K562 (cell line): ENCODE measurements around the gene PPIF. TPM values are rescaled to one million over a fixed set of nuclear protein-coding genes. Genes with fewer than 3 reads are reported as not detected.

ENCODE experiments used
- ATAC-seq: fragments of 200-7000 bp; cut with Tn5 transposase; 3 replicates; pipeline ENCODE4 v1.9.1; 2020; ENCODE audit warnings: moderate library complexity
- BruUV-seq: library from RNA; stranded (reverse); fragments of 400-500 nt; replicated peaks from 2 replicates; lab custom pipeline; 2021; lab: Mats Ljungman, UMichigan
- CTCF ChIA-PET: fragments of 300-600 bp; formaldehyde crosslinking; extraction: SDS; loops from one replicate; lab custom pipeline; 2021; ENCODE audit warnings: low intra/inter-chr PET ratio; lab: Yijun Ruan, JAX
- POLR2A ChIA-PET: fragments of 300-600, 350-650 bp; sonication (Branson Sonifier 250); formaldehyde crosslinking; extraction: SDS; loops from one replicate; lab custom pipeline; 2021; ENCODE audit warnings: antibody characterized with exemption, inconsistent platforms; lab: Yijun Ruan, JAX
- DNase-seq, 4 experiments: peaks; one replicate each; pipeline versions ENCODE4 v3.0.0 to v3.0.0-alpha.2; 2011 to 2018; ENCODE audit warnings: low spot score in 3 of 4, mixed read lengths in 3 of 4; ENCODE audit errors: extremely low read depth in 1 of 4
- FAIRE-seq: peaks from 2 replicates; lab custom pipeline; 2011; peaks lifted over from hg19 to GRCh38; lab: Jason Lieb, UNC
- H2AFZ ChIP-seq: 2 replicates; pipeline ENCODE4 v1.6.0; 2011; ENCODE audit warnings: low read depth, low read length, control low read depth, inconsistent platforms
- H3K27ac ChIP-seq: fragments of 200-600 bp; 3 replicates; pipeline ENCODE4 v1.8.0; 2011; ENCODE audit warnings: low read depth, mild to moderate bottlenecking, control low read depth, inconsistent platforms, low read length, moderate library complexity, mixed read lengths; ENCODE audit errors: extremely low read depth
- H3K27me3 ChIP-seq, 2 experiments: fragments of 300-600 bp in 1 of 2; 2 replicates in 1 of 2; 3 replicates in 1 of 2; pipeline versions ENCODE4 v1.6.0 to v1.8.0; 2011; ENCODE audit warnings: inconsistent platforms in 2 of 2, low read length in 2 of 2, mild to moderate bottlenecking in 1 of 2, mixed read lengths in 1 of 2, moderate library complexity in 1 of 2; ENCODE audit not compliant: control insufficient read depth in 2 of 2, insufficient read depth in 2 of 2
- H3K36me3 ChIP-seq: fragments of 300-600 bp; 3 replicates; pipeline ENCODE4 v1.8.0; 2011; ENCODE audit warnings: mild to moderate bottlenecking, low read length, inconsistent platforms; ENCODE audit not compliant: control insufficient read depth, insufficient read depth
- H3K4me1 ChIP-seq, 2 experiments: fragments of 200-600 bp in 1 of 2; replicated peaks in 1 of 2; 2 replicates in 1 of 2; 3 replicates in 1 of 2; pipeline versions ENCODE4 v1.5.1 to v1.8.0; 2011; ENCODE audit warnings: inconsistent platforms in 2 of 2, low read length in 2 of 2, mild to moderate bottlenecking in 1 of 2, mixed read lengths in 1 of 2, moderate library complexity in 1 of 2; ENCODE audit not compliant: control insufficient read depth in 2 of 2, insufficient read depth in 2 of 2
- H3K4me2 ChIP-seq: 2 replicates; pipeline ENCODE4 v1.6.1; 2011; ENCODE audit warnings: low read length, control low read depth, inconsistent platforms, mixed read lengths; ENCODE audit not compliant: insufficient read depth
- H3K4me3 ChIP-seq: fragments of 200-600 bp; sonication (generic), shearing (Covaris generic); 2 replicates; pipeline ENCODE4 v1.5.1; 2016; ENCODE audit warnings: control low read depth, inconsistent platforms
- H3K79me2 ChIP-seq: fragments of 200-600 bp; 3 replicates; pipeline ENCODE4 v1.8.0; 2011; ENCODE audit warnings: low read length, inconsistent platforms; ENCODE audit not compliant: control insufficient read depth, insufficient read depth
- H3K9ac ChIP-seq, 2 experiments: 2 replicates each; pipeline versions ENCODE4 v1.6.0 to v1.6.1; 2011; ENCODE audit warnings: low read depth in 2 of 2, low read length in 2 of 2, control low read depth in 1 of 2, inconsistent platforms in 1 of 2, mild to moderate bottlenecking in 1 of 2, mixed read lengths in 1 of 2; ENCODE audit not compliant: insufficient read depth in 1 of 2
- H3K9me1 ChIP-seq: one replicate; pipeline ENCODE4 v1.6.0; 2011; ENCODE audit warnings: inconsistent platforms, mild to moderate bottlenecking, low read length, moderate library complexity; ENCODE audit not compliant: control insufficient read depth, insufficient read depth
- H3K9me3 ChIP-seq: replicated peaks from 2 replicates; pipeline ENCODE4 v1.5.1; 2011; ENCODE audit warnings: low read depth, low read length, inconsistent platforms; ENCODE audit not compliant: control insufficient read depth, insufficient read depth
- H4K20me1 ChIP-seq: replicated peaks from 2 replicates; pipeline ENCODE4 v1.6.1; 2011; ENCODE audit warnings: low read length, inconsistent platforms, mixed read lengths; ENCODE audit not compliant: control insufficient read depth, insufficient read depth
- CHD1 ChIP-seq: fragments of 200-600 bp; sonication (generic); IDR thresholded peaks from one replicate; pipeline ENCODE4 v1.6.1; 2012; ENCODE audit warnings: mild to moderate bottlenecking, moderate library complexity, low read length, inconsistent platforms
- FOXJ2 ChIP-seq: fragments of 200-800 bp; sonication (Bioruptor generic); IDR thresholded peaks from 2 replicates; pipeline ENCODE4 v1.6.1; 2016; ENCODE audit warnings: missing genetic modification characterization, missing compliant biosample characterization
- HDAC6 ChIP-seq: IDR thresholded peaks from 2 replicates; pipeline ENCODE4 v1.6.1; 2012; ENCODE audit warnings: low read depth, mild to moderate bottlenecking, control low read depth, inconsistent platforms, low read length, moderate library complexity
- HNRNPUL1 ChIP-seq: fragments of 200-400 bp; formaldehyde crosslinking; IDR thresholded peaks from 2 replicates; pipeline ENCODE4 v1.6.1; 2017; ENCODE audit warnings: low read length
- PREB ChIP-seq: sonication (generic); formaldehyde crosslinking; IDR thresholded peaks from 2 replicates; pipeline ENCODE4 v1.8.1; 2023; ENCODE audit warnings: mild to moderate bottlenecking, missing genetic modification reagents
- SNRNP70 ChIP-seq: fragments of 200-400 bp; formaldehyde crosslinking; optimal IDR thresholded peaks from 2 replicates; pipeline ENCODE3; 2017; ENCODE audit warnings: low read depth, low read length
- SREBF1 ChIP-seq: fragments of 150-350 bp; IDR thresholded peaks from 2 replicates; pipeline ENCODE4 v1.6.1; 2014; ENCODE audit warnings: antibody characterized with exemption, low read depth, low read length, borderline replicate concordance
- U2AF2 ChIP-seq: fragments of 200-400 bp; formaldehyde crosslinking; optimal IDR thresholded peaks from 2 replicates; pipeline ENCODE3; 2017; ENCODE audit warnings: low read depth, mild to moderate bottlenecking, low read length
- ZBTB8A ChIP-seq: fragments of 450-650 bp; IDR thresholded peaks from 2 replicates; pipeline ENCODE4 v1.6.1; 2018; ENCODE audit warnings: mild to moderate bottlenecking, moderate library complexity; ENCODE audit not compliant: partially characterized antibody
- ZNF175 ChIP-seq: fragments of 200-800 bp; sonication (Bioruptor generic); IDR thresholded peaks from 2 replicates; pipeline ENCODE4 v1.6.1; 2016; ENCODE audit warnings: low read depth, mild to moderate bottlenecking, missing genetic modification characterization, missing compliant biosample characterization
- ZNF444 ChIP-seq: fragments of 250-450 bp; sonication (Bioruptor Pico); IDR thresholded peaks from 2 replicates; pipeline ENCODE4 v1.4.0; 2020; ENCODE audit warnings: mild to moderate bottlenecking, moderate library complexity
- WGBS: fragments of 100-300 bp; shearing (Covaris generic); methylation state at CpG from one replicate; pipeline ENCODE4 v1.1.6; 2016; ENCODE audit warnings: low coverage, mixed read lengths; ENCODE audit not compliant: insufficient coverage; ENCODE audit errors: missing lambda C conversion rate; 5-methylcytosine and 5-hydroxymethylcytosine counted together
- in situ Hi-C: fragments of 300-500 bp; cut with MboI; formaldehyde crosslinking; loops from 4 replicates; pipeline ENCODE4 v1.15.0; 2018; ENCODE audit warnings: inconsistent platforms, mixed read lengths
- intact Hi-C: fragments of 100-400 bp; cut with micrococcal nuclease; formaldehyde crosslinking; loops from 2 replicates; pipeline ENCODE4 v1.14.2; 2022
- polyA plus RNA-seq, 8 experiments: library from polyadenylated mRNA; depleted of rRNA in 4 of 8; stranded (reverse) in 5 of 8; unstranded in 3 of 8; fragments of >200 nt; fragmentation: Nextera tagmentation in 2 of 8; fragmentation: Illumina TruSeq in 1 of 8; extraction: Ambion mirVana in 2 of 8; extraction: Trizol in 1 of 8; gene quantifications; 2 replicates each; pipeline versions ENCODE4 v1.2.1 to v1.2.3, GENCODE V29; 2011 to 2014; ENCODE audit warnings: inconsistent platforms in 1 of 8, missing spikeins in 1 of 8
- total RNA-seq, 7 experiments: library from RNA; depleted of rRNA in 6 of 7; stranded (reverse); fragments of >200 nt in 6 of 7; fragmentation: Illumina TruSeq in 2 of 7; extraction: Trizol in 2 of 7; gene quantifications; 2 replicates each; pipeline versions ENCODE4 v1.2.1 to v1.2.3, GENCODE V29; 2011 to 2021; ENCODE audit warnings: low replicate concordance in 1 of 7
- TF ChIP-seq, protein P1 (sequence below): fragments of 450-650 bp; formaldehyde crosslinking; IDR thresholded peaks from 2 replicates; pipeline ENCODE4 v1.4.0; 2020; ENCODE audit warnings: mild to moderate bottlenecking, moderate library complexity
- TF ChIP-seq, protein P2 (sequence below): fragments of 450-650 bp; IDR thresholded peaks from 2 replicates; pipeline ENCODE4 v1.6.1; 2017; ENCODE audit warnings: mild to moderate bottlenecking, moderate library complexity
- TF ChIP-seq, protein P3 (sequence below): fragments of 250-450 bp; sonication (Bioruptor Pico); IDR thresholded peaks from 2 replicates; pipeline ENCODE4 v1.5.0; 2020; ENCODE audit warnings: mild to moderate bottlenecking

The PPIF gene
- total and polyA plus RNA-seq, 9 of the 15 experiments (the other 6 are each of a cell fraction or from before 2014, with no cell fraction given): 40.9 to 287 (median 117) TPM

- DNase-seq: no peak
- H3K79me2 ChIP-seq: no peaks in the 10 kb centered on the region
- in situ Hi-C loops (no loop called here), intact Hi-C loops (no loop called here)
- no peak overlapping the region for H2AFZ ChIP-seq
- H3K4me1 ChIP-seq: peaks cover 13 to 21% of the 10 kb centered on the region in 2 experiments
- 0% methylated on average over 2 of the region's 2 CpGs for WGBS
- H3K27me3 ChIP-seq: peaks cover 3 to 52% of the 10 kb centered on the region in 2 experiments
- no peak for FAIRE-seq
- H3K4me3 ChIP-seq: no peak overlapping the region
- no peak overlapping the region for H3K27ac ChIP-seq
- CTCF ChIA-PET: no interaction called here
- no peak overlapping the region for H3K9ac ChIP-seq
- no TSS peak for BruUV-seq
- no peak for ATAC-seq
- no peaks in the 10 kb centered on the region for H3K36me3 ChIP-seq
- no peaks in the 10 kb centered on the region for H3K9me3 ChIP-seq
- no peak overlapping the region for H3K4me2 ChIP-seq
- POLR2A ChIA-PET: interaction anchor here (0.9 to 1.4 kb wide), 2 partner anchors 8 to 23 kb away, joined by 5 to 6 read pairs; no protein-coding TSS in a partner anchor
- peaks cover 6% of the 10 kb centered on the region for H3K9me1 ChIP-seq
- 0 out of 2 replicates have a peak, but pooled peaks cover 4% of the 10 kb centered on the region for H4K20me1 ChIP-seq
- TF ChIP-seq U2AF2: no peak
- no peak for TF ChIP-seq HNRNPUL1
- no peak for TF ChIP-seq CHD1
- TF ChIP-seq ZNF444 (CRISPR knock-in tag): no peak
- TF ChIP-seq ZBTB8A: no peak
- no peak for TF ChIP-seq FOXJ2 (tag)
- TF ChIP-seq, protein P1, sequence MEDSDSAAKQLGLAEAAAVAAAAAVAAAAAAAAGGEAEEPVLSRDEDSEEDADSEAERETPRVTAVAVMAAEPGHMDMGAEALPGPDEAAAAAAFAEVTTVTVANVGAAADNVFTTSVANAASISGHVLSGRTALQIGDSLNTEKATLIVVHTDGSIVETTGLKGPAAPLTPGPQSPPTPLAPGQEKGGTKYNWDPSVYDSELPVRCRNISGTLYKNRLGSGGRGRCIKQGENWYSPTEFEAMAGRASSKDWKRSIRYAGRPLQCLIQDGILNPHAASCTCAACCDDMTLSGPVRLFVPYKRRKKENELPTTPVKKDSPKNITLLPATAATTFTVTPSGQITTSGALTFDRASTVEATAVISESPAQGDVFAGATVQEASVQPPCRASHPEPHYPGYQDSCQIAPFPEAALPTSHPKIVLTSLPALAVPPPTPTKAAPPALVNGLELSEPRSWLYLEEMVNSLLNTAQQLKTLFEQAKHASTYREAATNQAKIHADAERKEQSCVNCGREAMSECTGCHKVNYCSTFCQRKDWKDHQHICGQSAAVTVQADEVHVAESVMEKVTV: no peak
- no peak for TF ChIP-seq PREB
- no peak for TF ChIP-seq HDAC6
- TF ChIP-seq, protein P2, sequence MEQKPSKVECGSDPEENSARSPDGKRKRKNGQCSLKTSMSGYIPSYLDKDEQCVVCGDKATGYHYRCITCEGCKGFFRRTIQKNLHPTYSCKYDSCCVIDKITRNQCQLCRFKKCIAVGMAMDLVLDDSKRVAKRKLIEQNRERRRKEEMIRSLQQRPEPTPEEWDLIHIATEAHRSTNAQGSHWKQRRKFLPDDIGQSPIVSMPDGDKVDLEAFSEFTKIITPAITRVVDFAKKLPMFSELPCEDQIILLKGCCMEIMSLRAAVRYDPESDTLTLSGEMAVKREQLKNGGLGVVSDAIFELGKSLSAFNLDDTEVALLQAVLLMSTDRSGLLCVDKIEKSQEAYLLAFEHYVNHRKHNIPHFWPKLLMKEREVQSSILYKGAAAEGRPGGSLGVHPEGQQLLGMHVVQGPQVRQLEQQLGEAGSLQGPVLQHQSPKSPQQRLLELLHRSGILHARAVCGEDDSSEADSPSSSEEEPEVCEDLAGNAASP: no peak
- TF ChIP-seq SREBF1: no peak
- no peak for TF ChIP-seq ZNF175 (CRISPR knock-in tag)
- TF ChIP-seq SNRNP70: no peak
- TF ChIP-seq, protein P3, sequence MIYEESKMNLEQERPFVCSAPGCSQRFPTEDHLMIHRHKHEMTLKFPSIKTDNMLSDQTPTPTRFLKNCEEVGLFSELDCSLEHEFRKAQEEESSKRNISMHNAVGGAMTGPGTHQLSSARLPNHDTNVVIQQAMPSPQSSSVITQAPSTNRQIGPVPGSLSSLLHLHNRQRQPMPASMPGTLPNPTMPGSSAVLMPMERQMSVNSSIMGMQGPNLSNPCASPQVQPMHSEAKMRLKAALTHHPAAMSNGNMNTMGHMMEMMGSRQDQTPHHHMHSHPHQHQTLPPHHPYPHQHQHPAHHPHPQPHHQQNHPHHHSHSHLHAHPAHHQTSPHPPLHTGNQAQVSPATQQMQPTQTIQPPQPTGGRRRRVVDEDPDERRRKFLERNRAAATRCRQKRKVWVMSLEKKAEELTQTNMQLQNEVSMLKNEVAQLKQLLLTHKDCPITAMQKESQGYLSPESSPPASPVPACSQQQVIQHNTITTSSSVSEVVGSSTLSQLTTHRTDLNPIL: no peak
Observed at GRCh38 chr10:79321494-79321882, 25.8 kb upstream of the PPIF start.
